ENCODE results near the gene HAGHL.

DNA sequence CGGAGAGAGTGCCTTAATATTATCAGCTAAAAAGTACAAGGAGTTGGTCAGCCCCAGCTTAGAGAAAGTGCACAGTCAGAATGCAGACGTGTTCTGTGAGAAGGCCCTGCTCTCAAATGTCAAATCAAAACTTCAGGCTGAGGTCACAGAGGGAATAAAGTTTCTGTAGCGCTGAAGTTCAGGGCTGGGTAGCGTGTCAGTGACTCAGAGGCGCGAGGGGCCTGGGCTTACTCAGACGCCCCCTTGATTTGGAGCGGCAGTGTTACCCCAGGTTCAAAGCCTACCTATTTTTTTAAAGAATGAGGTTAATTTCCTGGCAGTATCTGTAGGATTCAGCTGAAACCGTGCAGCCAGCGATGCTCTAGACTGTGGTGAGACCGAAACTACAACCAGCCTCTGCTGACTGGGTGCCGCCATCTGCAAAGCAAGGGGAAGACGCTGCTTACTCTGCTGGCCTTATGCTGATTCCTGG is 9.1 kb downstream of the HAGHL start:
- TF ChIP-seq MYNN (tag by site-specific recombination; IDR thresholded peaks at IDR 0.05; ENCODE audit: borderline replicate concordance) = no peak
- TF ChIP-seq, protein P1, sequence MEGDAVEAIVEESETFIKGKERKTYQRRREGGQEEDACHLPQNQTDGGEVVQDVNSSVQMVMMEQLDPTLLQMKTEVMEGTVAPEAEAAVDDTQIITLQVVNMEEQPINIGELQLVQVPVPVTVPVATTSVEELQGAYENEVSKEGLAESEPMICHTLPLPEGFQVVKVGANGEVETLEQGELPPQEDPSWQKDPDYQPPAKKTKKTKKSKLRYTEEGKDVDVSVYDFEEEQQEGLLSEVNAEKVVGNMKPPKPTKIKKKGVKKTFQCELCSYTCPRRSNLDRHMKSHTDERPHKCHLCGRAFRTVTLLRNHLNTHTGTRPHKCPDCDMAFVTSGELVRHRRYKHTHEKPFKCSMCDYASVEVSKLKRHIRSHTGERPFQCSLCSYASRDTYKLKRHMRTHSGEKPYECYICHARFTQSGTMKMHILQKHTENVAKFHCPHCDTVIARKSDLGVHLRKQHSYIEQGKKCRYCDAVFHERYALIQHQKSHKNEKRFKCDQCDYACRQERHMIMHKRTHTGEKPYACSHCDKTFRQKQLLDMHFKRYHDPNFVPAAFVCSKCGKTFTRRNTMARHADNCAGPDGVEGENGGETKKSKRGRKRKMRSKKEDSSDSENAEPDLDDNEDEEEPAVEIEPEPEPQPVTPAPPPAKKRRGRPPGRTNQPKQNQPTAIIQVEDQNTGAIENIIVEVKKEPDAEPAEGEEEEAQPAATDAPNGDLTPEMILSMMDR (tag by site-specific recombination; IDR thresholded peaks at IDR 0.05) = no peak
- TF ChIP-seq, protein P2, sequence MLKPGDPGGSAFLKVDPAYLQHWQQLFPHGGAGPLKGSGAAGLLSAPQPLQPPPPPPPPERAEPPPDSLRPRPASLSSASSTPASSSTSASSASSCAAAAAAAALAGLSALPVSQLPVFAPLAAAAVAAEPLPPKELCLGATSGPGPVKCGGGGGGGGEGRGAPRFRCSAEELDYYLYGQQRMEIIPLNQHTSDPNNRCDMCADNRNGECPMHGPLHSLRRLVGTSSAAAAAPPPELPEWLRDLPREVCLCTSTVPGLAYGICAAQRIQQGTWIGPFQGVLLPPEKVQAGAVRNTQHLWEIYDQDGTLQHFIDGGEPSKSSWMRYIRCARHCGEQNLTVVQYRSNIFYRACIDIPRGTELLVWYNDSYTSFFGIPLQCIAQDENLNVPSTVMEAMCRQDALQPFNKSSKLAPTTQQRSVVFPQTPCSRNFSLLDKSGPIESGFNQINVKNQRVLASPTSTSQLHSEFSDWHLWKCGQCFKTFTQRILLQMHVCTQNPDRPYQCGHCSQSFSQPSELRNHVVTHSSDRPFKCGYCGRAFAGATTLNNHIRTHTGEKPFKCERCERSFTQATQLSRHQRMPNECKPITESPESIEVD (tag by site-specific recombination; IDR thresholded peaks at IDR 0.05) = no peak

All from HEK293 (cell line).